GM18907 (cell line): ENCODE results near the gene RHEB.

ENCODE experiments used
- ATAC-seq: cut with Tn5 transposase; IDR thresholded peaks from one replicate; pipeline ENCODE4 v1.9.1; 2021; ENCODE audit warnings: mild to moderate bottlenecking, moderate library complexity; ENCODE audit not compliant: unreplicated experiment

The RHEB gene

GRCh38 chr7:151422212-151422611 lies 97.5 kb downstream of the RHEB start:
- ATAC-seq = no peak

- no peak for ATAC-seq
These were observed 99.6 kb downstream of the RHEB start for GRCh38 chr7:151420144-151420543.

DNA sequence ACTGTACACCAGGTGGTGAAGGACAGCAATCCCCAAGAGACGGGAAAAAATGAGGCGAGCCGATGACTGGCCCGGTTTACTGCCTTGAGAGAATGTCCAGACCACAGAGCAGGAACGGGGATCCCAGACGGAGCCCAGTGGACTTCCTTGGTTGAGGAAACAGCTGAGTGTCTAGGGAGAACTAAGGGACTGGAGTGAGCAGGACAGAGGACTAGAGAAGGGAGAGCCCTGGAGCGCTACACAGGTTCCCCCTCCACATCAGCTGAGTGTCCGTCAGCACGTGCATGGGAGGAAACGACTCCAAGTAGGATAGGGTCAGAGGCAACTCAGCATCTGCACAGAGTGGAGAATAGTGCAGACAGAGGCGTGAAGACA lies 102.8 kb downstream of the RHEB start:
- ATAC-seq = no peak

GRCh38 chr7:151416112-151416940 lies 103.4 kb downstream of the RHEB start:
- ATAC-seq = no peak
